GM18508 (cell line): Measurements from ENCODE around the gene OBP2A.
"Not testable (repeated sequence)": the region's sequence is repeated elsewhere in the genome, so short reads cannot be mapped to it uniquely, and the experiment has no call there.

Experiments used
- ATAC-seq: cut with Tn5 transposase; IDR thresholded peaks from one replicate; pipeline ENCODE4 v1.9.1; 2021; ENCODE audit warnings: moderate number of reproducible peaks; ENCODE audit not compliant: insufficient read depth, unreplicated experiment

The OBP2A gene

DNA sequence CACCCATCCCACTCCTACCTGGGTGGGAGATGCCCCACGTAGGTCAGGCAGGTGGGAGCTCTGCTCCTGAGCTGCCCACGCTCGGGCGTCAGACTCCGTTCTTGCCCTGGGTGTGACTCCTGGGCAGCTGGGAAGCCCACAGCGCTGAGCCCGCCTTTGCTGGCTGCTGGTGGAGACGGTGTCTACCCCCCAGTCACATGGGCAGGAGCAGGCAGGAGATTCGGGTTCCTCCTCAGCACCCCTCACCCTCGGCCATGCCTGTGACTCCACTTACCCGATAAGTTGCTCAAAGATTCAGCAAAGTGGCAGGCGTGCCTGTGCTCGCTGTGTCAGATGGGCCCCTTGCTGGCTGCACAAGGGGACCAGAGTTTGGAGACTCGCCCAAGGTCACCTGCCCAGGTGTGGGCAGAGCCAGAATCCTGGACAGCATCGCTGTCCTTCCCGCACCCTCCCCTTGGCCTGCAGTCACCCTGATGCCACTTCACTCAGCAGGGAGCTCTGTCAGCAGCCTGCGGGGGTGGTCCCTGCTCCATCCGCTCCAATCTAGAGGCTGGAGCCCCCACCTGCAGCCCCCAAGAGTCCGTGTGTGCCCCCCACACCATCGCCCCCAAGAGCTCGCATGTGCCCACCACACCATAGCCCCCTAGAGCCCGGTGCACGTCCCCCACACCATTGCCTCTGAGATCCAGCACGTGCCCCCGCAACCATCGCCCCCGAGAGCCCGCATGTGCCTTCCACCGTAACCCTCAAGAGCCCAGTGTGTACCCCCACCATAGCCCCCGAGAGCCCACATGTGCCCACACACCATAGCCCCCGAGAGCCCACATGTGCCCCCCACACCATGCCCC is 20.5 kb upstream of the OBP2A start:
- no peak for ATAC-seq

DNA sequence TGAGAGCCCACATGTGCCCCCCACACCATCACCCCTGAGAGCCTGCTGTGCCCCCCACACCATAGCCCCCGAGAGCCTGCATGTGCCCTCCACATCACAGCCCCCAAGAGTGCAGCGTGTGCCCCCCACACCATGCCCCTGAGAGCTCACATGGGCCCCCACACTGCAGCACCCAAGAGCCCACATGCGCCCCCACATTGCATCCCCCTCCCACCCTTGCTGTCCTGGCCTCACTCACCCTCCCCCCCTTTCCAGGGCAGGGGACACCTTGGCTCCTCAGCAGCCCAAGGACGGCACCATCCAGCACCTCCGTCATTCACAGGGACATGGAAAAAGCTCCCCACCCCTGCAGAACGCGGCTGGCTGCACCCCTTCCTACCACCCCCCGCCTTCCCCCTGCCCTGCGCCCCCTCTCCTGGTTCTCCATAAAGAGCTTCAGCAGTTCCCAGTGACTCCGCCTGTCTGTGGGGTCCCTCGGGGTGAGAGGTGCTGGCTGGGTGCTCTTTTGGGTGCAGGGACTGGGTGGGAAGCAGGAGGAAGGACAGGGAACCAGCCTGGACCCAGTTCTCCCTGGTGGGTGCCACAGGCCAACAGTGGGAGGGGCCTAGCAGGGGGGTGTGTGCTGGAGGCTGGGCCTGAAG is 19.7 kb upstream of the OBP2A start:
- no peak for ATAC-seq

DNA sequence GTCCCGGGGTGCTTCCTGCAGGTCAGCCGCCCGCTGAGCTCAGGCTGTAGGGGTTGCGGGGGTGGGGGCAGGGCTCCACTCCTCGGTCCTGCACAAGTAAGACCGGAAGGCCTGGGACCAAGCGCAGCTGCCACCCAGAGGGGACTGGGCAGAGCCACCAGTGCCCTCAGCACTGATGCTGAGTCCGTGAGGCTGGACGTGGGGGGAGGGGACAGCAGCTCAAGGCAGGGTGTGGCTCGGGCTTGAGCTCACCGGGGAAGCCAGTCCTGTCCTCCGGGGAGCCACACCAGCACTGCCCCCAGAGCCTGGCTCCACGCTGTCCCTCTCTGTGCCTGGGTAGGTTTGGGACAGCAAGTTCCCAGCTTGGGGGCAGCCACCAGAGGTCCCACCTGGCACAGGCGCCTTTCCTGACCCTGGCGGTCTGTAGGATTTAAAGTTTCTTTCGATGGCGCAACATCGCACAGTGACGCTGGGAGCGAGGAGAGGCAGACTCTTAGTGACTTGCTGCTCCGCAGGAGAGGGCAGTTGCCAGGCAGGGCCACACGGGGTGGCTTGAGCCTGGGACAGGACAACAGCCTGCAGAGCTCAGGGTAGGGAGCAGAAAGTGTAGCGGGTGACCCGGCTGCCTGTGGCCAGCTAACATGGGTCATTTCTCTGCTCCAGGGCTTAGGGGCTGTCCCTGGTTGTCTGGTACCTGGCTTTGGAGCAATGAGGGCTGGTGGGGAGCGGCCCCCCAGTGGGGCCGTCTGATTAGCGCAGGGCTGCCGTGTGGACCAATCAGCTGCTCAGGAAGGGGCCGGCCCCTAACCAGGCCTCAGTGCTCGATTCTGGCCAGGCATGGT is 19.0 kb upstream of the OBP2A start:
- no peak for ATAC-seq

DNA sequence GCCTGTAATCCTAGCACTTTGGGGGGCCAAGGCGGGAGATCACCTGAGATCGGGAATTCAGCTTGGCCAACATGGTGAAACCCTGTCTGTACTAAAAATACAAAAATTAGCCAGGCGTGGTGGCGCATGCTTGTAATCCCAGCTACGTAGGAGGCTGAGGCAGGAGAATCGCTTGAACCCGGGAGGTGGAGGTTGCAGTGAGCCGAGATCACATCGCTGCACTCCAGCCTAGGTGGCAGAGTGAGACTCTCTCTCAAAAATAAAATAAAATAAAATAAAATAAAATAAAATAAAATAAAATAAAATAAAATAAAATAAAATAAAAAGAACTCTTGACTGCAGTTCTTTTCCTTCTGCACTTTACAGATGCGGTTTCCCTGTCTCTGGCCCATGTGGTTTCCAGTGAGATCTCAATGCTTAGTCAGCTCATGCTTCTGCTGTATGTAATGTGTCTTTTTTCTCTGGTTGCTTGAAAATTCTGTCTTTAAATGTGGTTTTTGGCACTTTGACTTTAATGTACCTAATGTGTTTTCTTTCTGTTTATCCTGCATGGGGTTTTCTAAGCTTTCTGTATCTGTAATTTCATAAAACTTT is 17.0 kb upstream of the OBP2A start:
- not testable (repeated sequence) for ATAC-seq

DNA sequence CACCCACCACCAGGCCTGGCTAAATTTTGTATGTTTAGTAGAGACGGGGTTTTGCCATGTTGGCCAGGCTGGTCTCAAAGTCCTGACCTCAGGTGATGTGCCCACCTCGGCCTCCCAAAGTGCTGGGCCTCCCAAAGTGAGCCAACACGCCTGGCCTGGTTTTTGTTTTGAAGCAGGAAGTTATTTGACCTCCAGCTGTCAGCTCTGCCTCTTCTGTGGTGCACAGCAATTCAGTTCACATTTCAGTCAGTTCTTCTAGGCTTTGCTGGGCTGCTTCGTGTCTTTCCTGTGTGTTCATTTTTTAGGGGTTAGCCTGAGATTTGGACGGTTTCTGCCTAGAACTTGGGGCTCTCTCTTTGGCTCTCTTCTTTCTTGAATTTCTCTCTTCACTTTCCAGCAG is 15.8 kb upstream of the OBP2A start:
- ATAC-seq, result no peak

DNA sequence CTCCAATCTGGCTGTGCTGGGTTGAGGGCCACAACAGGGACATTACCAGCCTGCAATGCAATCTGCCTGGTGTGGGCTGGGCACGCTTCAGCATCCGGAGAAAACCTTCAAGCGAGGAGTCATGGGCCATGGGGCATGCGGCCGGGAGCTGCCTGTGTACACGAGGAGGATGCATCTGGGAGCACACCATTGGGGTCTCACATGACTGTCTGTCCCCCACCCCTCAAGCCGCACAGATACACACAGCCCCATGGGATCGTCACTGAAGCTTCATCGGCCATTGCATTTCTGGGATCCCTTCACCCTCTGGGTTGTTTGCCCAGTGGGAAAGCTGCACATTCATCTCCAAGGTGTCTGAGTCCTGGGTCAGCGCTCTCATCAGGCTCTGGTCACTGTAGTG is 14.8 kb upstream of the OBP2A start:
- ATAC-seq, result no peak

DNA sequence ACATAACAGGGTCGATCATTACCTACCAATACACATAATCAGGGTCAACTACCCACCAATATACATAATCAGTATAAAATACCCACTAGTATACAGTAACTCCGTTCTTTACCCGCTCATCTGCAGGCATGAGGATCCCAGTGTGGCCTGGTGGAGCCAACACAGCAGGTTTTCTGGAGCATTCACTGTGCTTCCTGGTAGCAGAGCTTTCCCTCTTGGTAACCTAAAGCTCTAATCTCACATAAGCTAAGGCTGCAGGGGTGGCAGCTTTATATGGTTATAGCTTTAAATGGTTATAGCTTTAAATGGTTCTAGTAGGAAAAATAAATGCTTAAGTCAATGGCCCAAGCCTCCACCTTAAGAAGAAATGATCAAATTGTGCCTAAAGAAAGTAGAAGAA is 12.8 kb upstream of the OBP2A start:
- no peak for ATAC-seq

DNA sequence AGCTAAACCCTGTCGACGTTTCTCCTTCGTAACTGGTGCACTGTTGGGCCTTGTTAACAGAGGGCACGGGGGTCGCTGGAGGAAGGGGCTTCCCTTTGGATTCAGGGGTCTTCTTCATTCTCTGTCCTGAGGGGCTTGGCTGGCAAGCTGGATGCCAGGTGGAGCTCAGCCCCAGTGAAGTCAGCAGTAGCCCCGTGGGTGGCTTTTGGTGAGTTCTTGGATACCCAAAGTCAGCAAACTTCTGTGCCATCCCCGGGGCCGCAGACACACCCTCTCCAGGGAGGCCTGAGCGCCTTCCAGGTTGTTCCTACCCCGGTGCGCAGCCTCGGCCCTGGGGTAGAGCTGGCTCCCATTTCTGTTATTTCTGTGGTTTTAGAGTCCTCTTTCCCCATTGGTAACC is 12.3 kb upstream of the OBP2A start:
- ATAC-seq, result no peak

DNA sequence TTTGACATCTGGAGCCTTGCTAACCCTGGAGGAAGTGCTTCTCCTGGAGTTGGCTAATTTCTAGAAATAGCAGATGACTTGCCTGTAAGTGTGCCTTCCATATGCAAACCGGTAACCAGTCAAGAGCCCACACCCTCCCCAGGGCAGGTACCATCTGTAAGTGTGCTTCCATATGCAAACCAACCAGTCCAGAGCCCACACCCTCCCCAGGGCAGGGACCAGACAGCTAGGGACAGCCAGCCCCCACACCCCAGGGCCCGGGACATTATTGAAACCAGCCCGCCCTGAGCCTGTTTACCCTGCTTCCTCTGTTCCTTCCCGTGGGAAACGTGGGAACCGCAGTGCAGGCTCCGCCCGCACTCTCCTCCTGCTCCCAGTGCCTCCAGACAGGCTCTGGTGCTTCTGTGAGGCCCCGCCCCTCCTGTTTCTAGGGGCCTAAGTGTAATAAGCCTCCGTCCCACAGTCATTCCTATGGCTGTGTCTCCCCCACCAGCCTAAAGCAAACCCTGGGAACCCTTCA is 11.7 kb upstream of the OBP2A start:
- ATAC-seq, result not testable (repeated sequence)

DNA sequence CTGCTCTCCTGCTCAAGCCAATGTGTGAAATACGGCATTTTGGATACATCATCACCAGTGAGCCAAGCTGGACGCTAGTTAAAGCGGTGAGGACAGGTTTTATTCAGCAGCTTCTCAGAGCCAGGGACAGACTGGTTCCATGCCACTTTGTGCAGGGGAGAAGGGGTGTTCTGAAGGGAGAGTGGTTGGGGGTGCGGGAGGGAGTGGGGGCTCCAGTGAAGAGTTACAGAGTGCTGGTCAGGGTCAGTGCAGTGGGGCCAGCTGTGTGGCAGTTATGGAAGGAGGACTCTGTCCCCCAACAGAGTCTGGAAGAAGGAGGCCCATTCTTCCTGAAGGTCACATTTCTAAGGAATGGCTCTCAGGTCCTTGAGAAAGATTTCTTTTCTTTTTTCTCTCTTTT is 11.1 kb upstream of the OBP2A start:
- not testable (repeated sequence) for ATAC-seq

DNA sequence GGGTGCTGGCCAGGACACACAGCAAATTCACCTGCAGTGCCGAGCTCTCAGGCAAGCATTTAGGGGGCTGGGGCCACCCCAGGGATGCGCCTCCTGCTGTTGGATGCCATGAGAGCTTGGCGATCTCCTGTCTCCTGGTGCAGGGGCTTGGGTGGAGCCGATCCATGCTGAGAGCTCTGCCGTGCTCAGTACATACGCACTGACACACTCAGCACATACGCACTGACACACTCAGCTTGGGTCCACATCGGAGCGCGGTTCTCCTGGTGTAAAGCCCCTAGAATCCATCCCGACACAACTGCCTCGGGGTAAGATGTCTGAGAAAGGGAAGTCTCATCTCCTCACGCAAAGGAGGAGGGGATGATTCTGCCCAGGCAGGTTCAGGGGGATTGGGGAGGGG is 10.3 kb upstream of the OBP2A start:
- not testable (repeated sequence) for ATAC-seq

DNA sequence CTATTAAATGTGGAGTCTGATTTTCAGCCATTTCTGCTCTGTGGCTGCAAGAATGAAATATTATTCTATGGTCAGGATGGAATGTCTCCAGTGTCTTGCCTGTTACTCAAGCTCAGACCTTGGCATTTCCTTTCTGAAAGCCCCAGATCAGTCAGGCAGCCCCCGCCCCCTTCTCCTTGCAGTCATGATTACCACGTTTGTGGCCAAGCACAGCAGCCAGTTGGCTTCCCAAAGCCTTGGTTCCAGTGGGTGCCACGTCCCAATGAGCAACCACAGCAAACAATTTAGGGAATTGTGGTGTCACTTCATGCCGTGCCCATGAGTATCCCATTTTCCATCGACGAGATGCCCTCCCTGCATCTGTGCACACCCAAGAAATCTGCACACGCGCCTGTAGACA is 9.7 kb upstream of the OBP2A start:
- ATAC-seq, result no peak

DNA sequence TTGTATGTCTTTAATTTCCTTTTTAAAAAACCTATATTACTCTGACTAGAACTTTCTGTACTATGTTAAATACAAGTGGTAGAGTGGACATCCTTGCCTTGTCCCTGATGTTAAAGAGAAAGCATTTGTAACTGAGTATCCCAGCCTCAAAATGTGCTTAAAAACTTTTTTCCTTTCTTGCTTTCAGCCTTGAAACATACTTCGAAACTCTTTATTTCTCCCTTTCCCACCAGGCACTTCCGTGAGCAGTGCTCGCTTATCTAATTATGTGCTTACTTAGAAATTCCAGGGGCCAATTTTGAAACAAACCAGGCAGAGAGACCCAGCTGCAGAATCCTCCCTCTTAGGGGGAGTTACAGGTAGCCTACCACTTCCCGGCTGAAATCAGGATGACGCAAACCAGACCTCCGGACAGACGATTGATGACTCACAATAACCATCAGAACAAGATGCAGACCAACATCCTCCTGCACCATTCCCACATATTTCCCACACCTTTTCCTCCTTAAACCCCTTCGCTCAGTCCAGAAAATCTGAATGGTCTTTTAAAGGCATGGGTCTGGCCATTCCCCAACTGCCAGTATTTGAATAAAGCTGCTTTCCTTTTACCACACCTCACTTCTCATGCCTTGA is 2.5 kb upstream of the OBP2A start:
- ATAC-seq, result not testable (repeated sequence)

DNA sequence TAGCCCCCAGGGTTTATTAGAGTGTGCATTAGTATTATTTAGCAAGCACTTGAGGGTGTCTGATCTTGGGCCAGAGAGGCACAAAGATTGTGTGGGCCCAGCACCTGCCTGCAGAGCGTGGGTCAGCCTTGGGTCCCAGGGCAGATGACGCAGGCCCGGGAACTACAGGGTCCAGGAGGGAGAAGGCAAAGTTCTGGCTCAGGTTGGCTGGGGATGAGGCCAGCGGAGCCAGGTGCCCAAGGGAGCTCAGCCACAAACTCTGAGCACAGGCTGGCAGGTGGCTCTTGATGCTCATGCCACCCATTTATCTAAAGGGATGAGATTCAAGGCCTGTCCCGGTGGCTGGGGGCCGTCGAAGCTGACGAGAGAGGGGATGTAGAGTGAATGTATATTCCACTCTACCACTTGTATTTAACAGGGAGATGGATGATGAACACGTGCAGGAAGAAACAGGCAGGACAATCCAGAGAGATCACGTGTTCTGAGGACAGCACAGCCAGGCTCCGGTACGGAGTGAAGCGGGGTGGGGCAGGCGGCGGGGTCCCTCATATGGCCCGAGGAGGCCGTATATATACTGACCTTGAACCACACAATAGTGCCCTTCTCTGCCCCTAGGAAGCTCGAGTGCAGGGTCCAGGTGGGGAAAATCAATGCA is 818 bp upstream of the OBP2A start:
- no peak for ATAC-seq

DNA sequence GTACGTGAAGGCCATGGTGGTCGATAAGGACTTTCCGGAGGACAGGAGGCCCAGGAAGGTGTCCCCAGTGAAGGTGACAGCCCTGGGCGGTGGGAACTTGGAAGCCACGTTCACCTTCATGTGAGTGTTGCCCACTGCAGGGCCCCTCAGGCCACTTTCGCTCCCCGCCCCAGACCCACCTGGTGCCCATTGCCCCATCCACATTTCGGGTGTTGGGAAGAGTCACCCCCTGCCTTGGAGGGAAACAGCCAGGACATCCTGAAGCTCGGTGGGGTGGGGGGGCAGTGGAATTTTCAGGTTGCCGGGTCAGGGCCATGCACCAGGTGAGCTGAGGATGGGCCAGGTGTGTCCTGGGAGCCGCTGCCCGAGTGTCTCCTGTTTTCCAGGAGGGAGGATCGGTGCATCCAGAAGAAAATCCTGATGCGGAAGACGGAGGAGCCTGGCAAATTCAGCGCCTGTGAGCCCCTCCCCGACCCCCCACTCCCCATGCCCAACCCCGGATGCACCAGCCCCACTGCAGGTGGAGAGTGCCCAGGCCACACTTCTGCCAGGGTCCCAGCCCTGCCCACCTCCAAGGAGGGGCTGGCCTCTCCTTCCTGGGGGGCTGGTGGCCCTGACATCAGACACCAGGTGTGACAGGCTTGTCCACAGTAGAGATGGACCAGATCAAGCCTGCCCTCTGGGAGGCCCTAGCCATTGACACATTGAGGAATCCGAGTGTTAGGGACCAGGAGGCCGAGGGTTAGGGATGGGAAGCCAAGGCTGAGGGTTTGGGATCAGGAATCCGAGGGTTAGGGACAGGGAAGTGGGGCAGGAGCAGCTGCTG is 1.1 kb downstream of the OBP2A start:
- not testable (repeated sequence) for ATAC-seq

DNA sequence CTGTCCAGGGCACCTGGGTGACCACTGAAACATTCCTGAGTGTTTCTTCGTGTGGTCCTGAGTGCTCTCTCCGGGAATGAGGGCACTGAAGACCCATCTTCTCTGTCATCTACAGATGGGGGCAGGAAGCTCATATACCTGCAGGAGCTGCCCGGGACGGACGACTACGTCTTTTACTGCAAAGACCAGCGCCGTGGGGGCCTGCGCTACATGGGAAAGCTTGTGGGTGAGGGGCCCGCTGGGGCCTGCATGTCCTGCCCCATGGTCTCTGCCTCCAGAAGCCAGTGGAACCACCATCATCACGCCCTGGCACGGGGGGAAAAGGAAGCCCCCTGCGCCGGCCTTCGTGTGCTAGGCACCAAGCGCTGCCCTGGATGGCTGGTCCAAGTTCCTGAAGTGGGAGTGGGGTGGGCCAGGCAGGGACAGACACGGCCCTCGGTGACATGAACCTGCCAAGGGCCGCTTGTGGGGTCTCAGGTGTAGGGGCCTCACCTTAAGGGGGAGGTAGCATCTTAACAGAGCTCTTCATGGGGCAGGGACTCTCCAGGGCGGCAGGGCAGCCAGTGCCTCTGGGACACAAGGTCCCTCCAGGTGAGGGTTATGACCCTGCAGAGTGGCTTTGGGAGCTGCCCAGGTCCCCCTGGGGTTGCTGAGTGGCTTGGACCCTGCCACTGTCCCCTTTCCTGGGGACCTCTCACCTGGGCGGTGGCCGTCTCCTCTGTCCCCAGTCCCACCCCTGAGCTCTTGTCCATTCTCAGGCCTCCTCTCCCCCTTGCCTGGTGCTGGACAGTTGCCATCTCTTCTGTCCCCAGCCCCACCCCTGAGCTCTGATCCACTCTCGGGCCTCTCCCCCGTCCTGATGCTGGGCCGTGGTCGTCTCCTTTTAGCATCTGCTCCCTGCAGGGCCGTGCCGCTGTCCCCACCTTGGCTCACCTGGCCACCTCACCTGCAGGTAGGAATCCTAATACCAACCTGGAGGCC is 2.1 kb downstream of the OBP2A start:
- no peak for ATAC-seq
